K562 (cell line): ENCODE measurements around the gene ANK2. TPM values are rescaled to one million over a fixed set of nuclear protein-coding genes. Genes with fewer than 3 reads are reported as not detected.

Experiments used
- ATAC-seq: fragments of 200-7000 bp; cut with Tn5 transposase; 3 replicates; pipeline ENCODE4 v1.9.1; 2020; ENCODE audit warnings: moderate library complexity
- BruUV-seq: library from RNA; stranded (reverse); fragments of 400-500 nt; replicated peaks from 2 replicates; lab custom pipeline; 2021; lab: Mats Ljungman, UMichigan
- CTCF ChIA-PET: fragments of 300-600 bp; formaldehyde crosslinking; extraction: SDS; loops from one replicate; lab custom pipeline; 2021; ENCODE audit warnings: low intra/inter-chr PET ratio; lab: Yijun Ruan, JAX
- POLR2A ChIA-PET: fragments of 300-600, 350-650 bp; sonication (Branson Sonifier 250); formaldehyde crosslinking; extraction: SDS; loops from one replicate; lab custom pipeline; 2021; ENCODE audit warnings: antibody characterized with exemption, inconsistent platforms; lab: Yijun Ruan, JAX
- DNase-seq, 4 experiments: peaks; one replicate each; pipeline versions ENCODE4 v3.0.0 to v3.0.0-alpha.2; 2011 to 2018; ENCODE audit warnings: low spot score in 3 of 4, mixed read lengths in 3 of 4; ENCODE audit errors: extremely low read depth in 1 of 4
- FAIRE-seq: peaks from 2 replicates; lab custom pipeline; 2011; peaks lifted over from hg19 to GRCh38; lab: Jason Lieb, UNC
- H2AFZ ChIP-seq: 2 replicates; pipeline ENCODE4 v1.6.0; 2011; ENCODE audit warnings: low read depth, low read length, control low read depth, inconsistent platforms
- H3K27ac ChIP-seq: fragments of 200-600 bp; 3 replicates; pipeline ENCODE4 v1.8.0; 2011; ENCODE audit warnings: low read depth, mild to moderate bottlenecking, control low read depth, inconsistent platforms, low read length, moderate library complexity, mixed read lengths; ENCODE audit errors: extremely low read depth
- H3K27me3 ChIP-seq, 2 experiments: fragments of 300-600 bp in 1 of 2; 2 replicates in 1 of 2; 3 replicates in 1 of 2; pipeline versions ENCODE4 v1.6.0 to v1.8.0; 2011; ENCODE audit warnings: inconsistent platforms in 2 of 2, low read length in 2 of 2, mild to moderate bottlenecking in 1 of 2, mixed read lengths in 1 of 2, moderate library complexity in 1 of 2; ENCODE audit not compliant: control insufficient read depth in 2 of 2, insufficient read depth in 2 of 2
- H3K36me3 ChIP-seq: fragments of 300-600 bp; 3 replicates; pipeline ENCODE4 v1.8.0; 2011; ENCODE audit warnings: mild to moderate bottlenecking, low read length, inconsistent platforms; ENCODE audit not compliant: control insufficient read depth, insufficient read depth
- H3K4me1 ChIP-seq, 2 experiments: fragments of 200-600 bp in 1 of 2; replicated peaks in 1 of 2; 2 replicates in 1 of 2; 3 replicates in 1 of 2; pipeline versions ENCODE4 v1.5.1 to v1.8.0; 2011; ENCODE audit warnings: inconsistent platforms in 2 of 2, low read length in 2 of 2, mild to moderate bottlenecking in 1 of 2, mixed read lengths in 1 of 2, moderate library complexity in 1 of 2; ENCODE audit not compliant: control insufficient read depth in 2 of 2, insufficient read depth in 2 of 2
- H3K4me2 ChIP-seq: 2 replicates; pipeline ENCODE4 v1.6.1; 2011; ENCODE audit warnings: low read length, control low read depth, inconsistent platforms, mixed read lengths; ENCODE audit not compliant: insufficient read depth
- H3K4me3 ChIP-seq: fragments of 200-600 bp; sonication (generic), shearing (Covaris generic); 2 replicates; pipeline ENCODE4 v1.5.1; 2016; ENCODE audit warnings: control low read depth, inconsistent platforms
- H3K79me2 ChIP-seq: fragments of 200-600 bp; 3 replicates; pipeline ENCODE4 v1.8.0; 2011; ENCODE audit warnings: low read length, inconsistent platforms; ENCODE audit not compliant: control insufficient read depth, insufficient read depth
- H3K9ac ChIP-seq, 2 experiments: 2 replicates each; pipeline versions ENCODE4 v1.6.0 to v1.6.1; 2011; ENCODE audit warnings: low read depth in 2 of 2, low read length in 2 of 2, control low read depth in 1 of 2, inconsistent platforms in 1 of 2, mild to moderate bottlenecking in 1 of 2, mixed read lengths in 1 of 2; ENCODE audit not compliant: insufficient read depth in 1 of 2
- H3K9me1 ChIP-seq: one replicate; pipeline ENCODE4 v1.6.0; 2011; ENCODE audit warnings: inconsistent platforms, mild to moderate bottlenecking, low read length, moderate library complexity; ENCODE audit not compliant: control insufficient read depth, insufficient read depth
- H3K9me3 ChIP-seq: replicated peaks from 2 replicates; pipeline ENCODE4 v1.5.1; 2011; ENCODE audit warnings: low read depth, low read length, inconsistent platforms; ENCODE audit not compliant: control insufficient read depth, insufficient read depth
- H4K20me1 ChIP-seq: replicated peaks from 2 replicates; pipeline ENCODE4 v1.6.1; 2011; ENCODE audit warnings: low read length, inconsistent platforms, mixed read lengths; ENCODE audit not compliant: control insufficient read depth, insufficient read depth
- ADNP ChIP-seq: fragments of 200-800 bp; sonication (Bioruptor generic); IDR thresholded peaks from 2 replicates; pipeline ENCODE4 v1.6.1; 2016; ENCODE audit warnings: missing genetic modification characterization, missing compliant biosample characterization
- CUX1 ChIP-seq: fragments of 200-800 bp; sonication (Bioruptor generic); IDR thresholded peaks from 2 replicates; pipeline ENCODE4 v1.6.1; 2016; ENCODE audit warnings: missing genetic modification characterization, missing compliant biosample characterization
- EP400 ChIP-seq: fragments of 450-650 bp; IDR thresholded peaks from 2 replicates; pipeline ENCODE4 v1.6.1; 2017; ENCODE audit warnings: antibody characterized with exemption, mild to moderate bottlenecking, moderate library complexity
- PKNOX1 ChIP-seq: fragments of 450-650 bp; IDR thresholded peaks from 2 replicates; pipeline ENCODE4 v1.6.1; 2016
- STAT5B ChIP-seq: fragments of 250-450 bp; sonication (Bioruptor Pico); IDR thresholded peaks from 2 replicates; pipeline ENCODE4 v1.8.0; 2021; ENCODE audit warnings: mild to moderate bottlenecking, inconsistent platforms
- TEAD4 ChIP-seq, 2 experiments: sonication (generic) in 1 of 2; formaldehyde crosslinking in 1 of 2; IDR thresholded peaks; 2 replicates each; pipeline versions ENCODE4 v1.6.1 to v1.8.0; 2012 to 2022; ENCODE audit warnings: borderline replicate concordance in 1 of 2, inconsistent platforms in 1 of 2, low read length in 1 of 2, mild to moderate bottlenecking in 1 of 2, missing genetic modification reagents in 1 of 2
- ZBTB17 ChIP-seq: fragments of 450-650 bp; formaldehyde crosslinking; IDR thresholded peaks from 2 replicates; pipeline ENCODE4 v1.4.0; 2020; ENCODE audit warnings: mild to moderate bottlenecking
- ZNF24 ChIP-seq: fragments of 450-650 bp; IDR thresholded peaks from 2 replicates; pipeline ENCODE4 v1.6.1; 2016
- WGBS: fragments of 100-300 bp; shearing (Covaris generic); methylation state at CpG from one replicate; pipeline ENCODE4 v1.1.6; 2016; ENCODE audit warnings: low coverage, mixed read lengths; ENCODE audit not compliant: insufficient coverage; ENCODE audit errors: missing lambda C conversion rate; 5-methylcytosine and 5-hydroxymethylcytosine counted together
- in situ Hi-C: fragments of 300-500 bp; cut with MboI; formaldehyde crosslinking; loops from 4 replicates; pipeline ENCODE4 v1.15.0; 2018; ENCODE audit warnings: inconsistent platforms, mixed read lengths
- intact Hi-C: fragments of 100-400 bp; cut with micrococcal nuclease; formaldehyde crosslinking; loops from 2 replicates; pipeline ENCODE4 v1.14.2; 2022
- polyA plus RNA-seq, 8 experiments: library from polyadenylated mRNA; depleted of rRNA in 4 of 8; stranded (reverse) in 5 of 8; unstranded in 3 of 8; fragments of >200 nt; fragmentation: Nextera tagmentation in 2 of 8; fragmentation: Illumina TruSeq in 1 of 8; extraction: Ambion mirVana in 2 of 8; extraction: Trizol in 1 of 8; gene quantifications; 2 replicates each; pipeline versions ENCODE4 v1.2.1 to v1.2.3, GENCODE V29; 2011 to 2014; ENCODE audit warnings: inconsistent platforms in 1 of 8, missing spikeins in 1 of 8
- total RNA-seq, 7 experiments: library from RNA; depleted of rRNA in 6 of 7; stranded (reverse); fragments of >200 nt in 6 of 7; fragmentation: Illumina TruSeq in 2 of 7; extraction: Trizol in 2 of 7; gene quantifications; 2 replicates each; pipeline versions ENCODE4 v1.2.1 to v1.2.3, GENCODE V29; 2011 to 2021; ENCODE audit warnings: low replicate concordance in 1 of 7

ANK2 gene
- total and polyA plus RNA-seq, 9 of the 15 experiments (the other 6 are each of a cell fraction or from before 2014, with no cell fraction given): 0.07 to 0.24 TPM; not detected in 7

GRCh38 chr4:113008716-113009115 is 40.7 kb upstream of the ANK2 start:
- no peak overlapping the region for H3K4me2 ChIP-seq
- no peak overlapping the region for H3K27ac ChIP-seq
- H2AFZ ChIP-seq: no peak overlapping the region
- POLR2A ChIA-PET: no interaction called here
- H3K4me3 ChIP-seq: no peak overlapping the region
- intact Hi-C loops: no loop called here
- in situ Hi-C loops: no loop called here
- FAIRE-seq (no peak), ATAC-seq (no peak), DNase-seq (no peak)
- BruUV-seq: no TSS peak
- no peaks in the 10 kb centered on the region for H3K9me3 ChIP-seq
- 0% methylated on average over 2 of the region's 2 CpGs for WGBS
- TF ChIP-seq ZBTB17 (CRISPR knock-in tag): no peak
- no peak for TF ChIP-seq TEAD4 (IDR thresholded peaks at IDR 0.05; ENCODE audit: low read length)
- no peak for TF ChIP-seq TEAD4 (CRISPR knock-in tag; IDR thresholded peaks at IDR 0.05; ENCODE audit: borderline replicate concordance)
- no peak for TF ChIP-seq CUX1 (CRISPR knock-in tag)
- no peak for TF ChIP-seq EP400
- TF ChIP-seq ZNF24: no peak
- no peak for TF ChIP-seq STAT5B (CRISPR knock-in tag)
- no peak for TF ChIP-seq ADNP (tag)
- no peak for TF ChIP-seq PKNOX1
- no peaks in the 10 kb centered on the region for H4K20me1 ChIP-seq
- H3K79me2 ChIP-seq: no peaks in the 10 kb centered on the region
- CTCF ChIA-PET: no interaction called here
- no peaks in the 10 kb centered on the region for H3K9me1 ChIP-seq
- no peak overlapping the region for H3K9ac ChIP-seq
- no peaks in the 10 kb centered on the region for H3K4me1 ChIP-seq
- no peaks in the 10 kb centered on the region for H3K27me3 ChIP-seq
- no peaks in the 10 kb centered on the region for H3K36me3 ChIP-seq
